B cell (primary cell): Measurements from ENCODE around the gene ADGRL4. TPM values are rescaled to one million over a fixed set of nuclear protein-coding genes. Genes with fewer than 3 reads are reported as not detected.

ENCODE experiments used
- ATAC-seq: fragments of 200-7000 bp; cut with Tn5 transposase; one replicate; pipeline ENCODE4 v1.10.0; 2021; ENCODE audit warnings: low read depth, mild to moderate bottlenecking, moderate number of reproducible peaks, moderate library complexity
- CTCF ChIA-PET: fragments of 350-600 bp; sonication (Branson Sonifier 250); formaldehyde crosslinking; loops from one replicate; lab custom pipeline; 2021; ENCODE audit warnings: antibody characterized with exemption, inconsistent platforms; lab: Charles Lee
- POLR2A ChIA-PET: fragments of 350-600 bp; sonication (Branson Sonifier 250); formaldehyde crosslinking; loops from one replicate; lab custom pipeline; 2021; ENCODE audit warnings: antibody characterized with exemption; lab: Charles Lee
- DNase-seq: peaks from one replicate; pipeline ENCODE4 v3.0.0; 2013
- H2AFZ ChIP-seq: 2 replicates; pipeline ENCODE4 v1.6.1; 2012; ENCODE audit warnings: mild to moderate bottlenecking, low read depth, low read length; ENCODE audit not compliant: insufficient read depth, poor library complexity, severe bottlenecking
- H3K27ac ChIP-seq, 2 donors: 1 replicate in 1 of 2; 2 replicates in 1 of 2; pipeline ENCODE4 v1.5.1; 2012 to 2013; ENCODE audit warnings: low read length in 2 of 2, mild to moderate bottlenecking in 2 of 2, moderate library complexity in 1 of 2
- H3K27me3 ChIP-seq, 4 experiments: fragments of 200-600 bp in 1 of 4; sonication (generic) in 1 of 4; replicated peaks in 1 of 4; 1 replicate in 2 of 4; 2 replicates in 2 of 4; pipeline versions ENCODE4 v1.6.1 to v1.7.0; 2013 to 2016; ENCODE audit warnings: low read length in 3 of 4, mild to moderate bottlenecking in 2 of 4, mixed read lengths in 1 of 4, moderate library complexity in 1 of 4; ENCODE audit not compliant: insufficient read depth in 4 of 4, control insufficient read depth in 3 of 4; ENCODE audit errors: control extremely low read depth in 1 of 4
- H3K36me3 ChIP-seq, 2 experiments: replicated peaks in 1 of 2; 1 replicate in 1 of 2; 2 replicates in 1 of 2; pipeline versions ENCODE4 v1.6.1 to v1.7.1; 2013; ENCODE audit warnings: low read length in 1 of 2; ENCODE audit not compliant: insufficient read depth in 2 of 2, control insufficient read depth in 1 of 2; ENCODE audit errors: control extremely low read depth in 1 of 2, extremely low read depth in 1 of 2
- H3K4me1 ChIP-seq, 2 donors: fragments of 200-600 bp in 1 of 2; sonication (generic) in 1 of 2; 1 replicate in 1 of 2; 2 replicates in 1 of 2; pipeline versions ENCODE4 v1.5.1 to v1.6.1; 2013 to 2017; ENCODE audit warnings: low read length in 2 of 2; ENCODE audit not compliant: control insufficient read depth in 2 of 2, insufficient read depth in 2 of 2
- H3K4me2 ChIP-seq: replicated peaks from 2 replicates; pipeline ENCODE3; 2012; ENCODE audit warnings: mild to moderate bottlenecking, low read depth, low read length; ENCODE audit not compliant: poor library complexity, severe bottlenecking
- H3K4me3 ChIP-seq, 5 experiments: fragments of 200-600 bp in 1 of 5; sonication (generic) in 1 of 5; 1 replicate in 3 of 5; 2 replicates in 2 of 5; pipeline versions ENCODE4 v1.5.1 to v1.7.0; 2011 to 2016; ENCODE audit warnings: low read length in 4 of 5, mild to moderate bottlenecking in 4 of 5, low read depth in 2 of 5, control low read depth in 1 of 5, moderate library complexity in 1 of 5; ENCODE audit not compliant: insufficient read depth in 1 of 5; ENCODE audit errors: control extremely low read depth in 1 of 5, extremely low read depth in 1 of 5
- H3K79me2 ChIP-seq: fragments of 200-600 bp; sonication (generic); one replicate; pipeline ENCODE4 v1.6.0; 2016; ENCODE audit warnings: low read length; ENCODE audit not compliant: control insufficient read depth, insufficient read depth
- H3K9ac ChIP-seq: fragments of 200-600 bp; sonication (generic); 2 replicates; pipeline ENCODE4 v1.6.1; 2017; ENCODE audit warnings: mild to moderate bottlenecking, low read length, moderate library complexity
- H3K9me3 ChIP-seq, 3 donors: one replicate each; pipeline versions ENCODE4 v1.6.1 to v1.7.1; 2013; ENCODE audit warnings: low read length in 2 of 3; ENCODE audit not compliant: control insufficient read depth in 2 of 3, insufficient read depth in 1 of 3; ENCODE audit errors: control extremely low read depth in 1 of 3
- H4K20me1 ChIP-seq: 2 replicates; pipeline ENCODE4 v1.6.0; 2012; ENCODE audit warnings: mild to moderate bottlenecking, low read length; ENCODE audit not compliant: insufficient read depth, control insufficient read depth, poor library complexity, severe bottlenecking
- H3K27ac Mint-ChIP-seq: one replicate; pipeline ENCODE4 v1.8.0; 2021; ENCODE audit warnings: mixed read lengths
- H3K27me3 Mint-ChIP-seq: one replicate; pipeline ENCODE4 v1.8.0; 2021; ENCODE audit warnings: mixed read lengths
- H3K4me1 Mint-ChIP-seq: one replicate; pipeline ENCODE4 v1.8.0; 2021; ENCODE audit warnings: mixed read lengths
- H3K4me3 Mint-ChIP-seq: one replicate; pipeline ENCODE4 v1.8.0; 2021; ENCODE audit warnings: mixed read lengths
- H3K9me3 Mint-ChIP-seq: one replicate; pipeline ENCODE4 v1.8.0; 2022; ENCODE audit warnings: mixed read lengths; ENCODE audit not compliant: insufficient read depth
- EZH2 ChIP-seq: IDR thresholded peaks from 2 replicates; pipeline ENCODE4 v1.6.1; 2012; ENCODE audit warnings: borderline replicate concordance, low read depth, mild to moderate bottlenecking, moderate library complexity, low read length; ENCODE audit not compliant: insufficient read depth, poor library complexity, severe bottlenecking
- WGBS: methylation state at CpG from one replicate; pipeline ENCODE4 v1.1.5; 2013; ENCODE audit warnings: missing lambda C conversion rate; ENCODE audit not compliant: insufficient coverage; 5-methylcytosine and 5-hydroxymethylcytosine counted together
- intact Hi-C: fragments of 100-400 bp; cut with micrococcal nuclease; formaldehyde crosslinking; loops from one replicate; pipeline ENCODE4 v1.10.0; 2022
- polyA plus RNA-seq: library from polyadenylated mRNA; depleted of rRNA; stranded (reverse); fragments of >200 nt; gene quantifications from 2 replicates; pipeline ENCODE4 v1.2.3, GENCODE V29; 2012
- total RNA-seq, 2 donors: library from RNA; stranded (reverse); fragments of 120-200 nt in 1 of 2; gene quantifications; 1 replicate in 1 of 2; 2 replicates in 1 of 2; pipeline versions ENCODE4 v1.2.3 to v1.2.4, GENCODE V29; 2013 to 2022
- TF ChIP-seq, protein P1 (sequence below): fragments of 200-600 bp; IDR thresholded peaks from one replicate; pipeline ENCODE4 v1.8.0; 2022; ENCODE audit warnings: antibody characterized with exemption, mild to moderate bottlenecking

ADGRL4 gene
- total and polyA plus RNA-seq, 2 donors (not counting 1 experiment from before 2014, with no cell fraction given) = not detected

- H3K4me1 ChIP-seq = no peaks in the 10 kb centered on the region
- POLR2A ChIA-PET = no interaction called here
- intact Hi-C loops = no loop called here
These were observed 92.6 kb downstream of the ADGRL4 start for GRCh38 chr1:78913950-78914349.

DNA sequence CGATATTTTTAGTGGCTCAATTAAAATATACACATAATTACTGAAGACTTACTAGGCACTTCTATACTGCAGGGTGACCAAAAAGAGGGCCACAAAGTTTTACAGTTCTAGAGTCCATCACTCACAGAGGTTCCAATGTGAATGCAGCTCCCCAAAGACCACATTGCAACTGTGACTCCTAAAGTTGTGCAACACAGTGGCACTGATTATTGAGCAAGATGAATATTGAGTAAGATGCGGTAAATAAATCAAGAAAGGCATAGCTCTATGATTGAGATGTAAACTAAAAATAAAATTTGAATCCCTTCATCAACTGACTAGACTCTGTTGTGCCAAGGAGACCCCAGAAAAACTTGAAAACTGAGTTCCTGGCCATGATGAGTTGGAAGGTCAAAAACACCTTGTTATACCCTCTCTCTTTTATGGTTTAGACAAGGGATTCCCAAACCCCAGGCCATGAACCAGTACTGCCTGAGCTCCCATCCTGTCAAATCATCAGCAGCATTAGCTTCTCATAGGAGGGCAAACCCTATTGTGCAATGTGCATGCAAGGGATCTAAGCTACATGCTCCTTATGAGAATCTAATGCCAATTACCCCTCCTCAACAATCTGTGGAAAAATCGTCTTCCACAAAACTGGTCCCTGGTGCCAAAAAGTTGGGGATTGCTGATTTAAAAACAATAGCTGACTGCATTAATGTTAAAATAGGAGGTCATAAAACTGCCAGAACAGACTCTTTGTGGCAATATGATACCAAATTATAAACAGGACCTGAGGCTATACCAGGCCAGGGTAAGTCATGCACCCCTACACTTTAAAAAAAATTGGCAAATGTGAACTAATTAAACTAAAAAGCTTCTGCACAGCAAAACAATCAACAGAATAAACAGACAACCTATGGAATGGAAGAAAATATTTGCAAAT, 94.3 kb downstream of the ADGRL4 start:
- H3K4me3 ChIP-seq = no peak overlapping the region
- ChIA-PET POLR2A (no interaction called here), CTCF (no interaction called here)
- intact Hi-C loops = no loop called here
- Mint-ChIP-seq H3K4me1 (no peaks in the 10 kb centered on the region), H3K4me3 (no peak overlapping the region), H3K27ac (no peak overlapping the region), H3K9me3 (no peaks in the 10 kb centered on the region), H3K27me3 (no peaks in the 10 kb centered on the region)
- no peaks in the 10 kb centered on the region for H3K36me3 ChIP-seq
- H4K20me1 ChIP-seq = no peaks in the 10 kb centered on the region
- H3K9ac ChIP-seq = no peak overlapping the region
- H3K9me3 ChIP-seq = no peaks in the 10 kb centered on the region
- TF ChIP-seq, protein P1, sequence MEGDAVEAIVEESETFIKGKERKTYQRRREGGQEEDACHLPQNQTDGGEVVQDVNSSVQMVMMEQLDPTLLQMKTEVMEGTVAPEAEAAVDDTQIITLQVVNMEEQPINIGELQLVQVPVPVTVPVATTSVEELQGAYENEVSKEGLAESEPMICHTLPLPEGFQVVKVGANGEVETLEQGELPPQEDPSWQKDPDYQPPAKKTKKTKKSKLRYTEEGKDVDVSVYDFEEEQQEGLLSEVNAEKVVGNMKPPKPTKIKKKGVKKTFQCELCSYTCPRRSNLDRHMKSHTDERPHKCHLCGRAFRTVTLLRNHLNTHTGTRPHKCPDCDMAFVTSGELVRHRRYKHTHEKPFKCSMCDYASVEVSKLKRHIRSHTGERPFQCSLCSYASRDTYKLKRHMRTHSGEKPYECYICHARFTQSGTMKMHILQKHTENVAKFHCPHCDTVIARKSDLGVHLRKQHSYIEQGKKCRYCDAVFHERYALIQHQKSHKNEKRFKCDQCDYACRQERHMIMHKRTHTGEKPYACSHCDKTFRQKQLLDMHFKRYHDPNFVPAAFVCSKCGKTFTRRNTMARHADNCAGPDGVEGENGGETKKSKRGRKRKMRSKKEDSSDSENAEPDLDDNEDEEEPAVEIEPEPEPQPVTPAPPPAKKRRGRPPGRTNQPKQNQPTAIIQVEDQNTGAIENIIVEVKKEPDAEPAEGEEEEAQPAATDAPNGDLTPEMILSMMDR = no peak
- no peak for TF ChIP-seq EZH2
- no peaks in the 10 kb centered on the region for H3K4me1 ChIP-seq
- no peaks in the 10 kb centered on the region for H3K27me3 ChIP-seq
- no peak overlapping the region for H3K4me2 ChIP-seq
- no peak for DNase-seq
- H3K27ac ChIP-seq = no peak overlapping the region
- ATAC-seq = no peak
- H3K79me2 ChIP-seq = no peaks in the 10 kb centered on the region
- no peak overlapping the region for H2AFZ ChIP-seq
- WGBS = 57% methylated on average over 1 of the region's 3 CpGs

More at GRCh38 chr1:78913950-78914349, 92.6 kb downstream of the ADGRL4 start:
- Histone ChIP-seq H3K9me3 (no peaks in the 10 kb centered on the region), H3K4me2 (no peak overlapping the region), H3K36me3 (no peaks in the 10 kb centered on the region), H2AFZ (no peak overlapping the region), H3K27me3 (no peaks in the 10 kb centered on the region), H3K4me3 (no peak overlapping the region), H4K20me1 (no peaks in the 10 kb centered on the region), H3K79me2 (no peaks in the 10 kb centered on the region), H3K27ac (no peak overlapping the region), H3K9ac (no peak overlapping the region)
- WGBS = 100% methylated on average over 1 of the region's 2 CpGs
- CTCF ChIA-PET = no interaction called here
- ATAC-seq (no peak), DNase-seq (no peak)
- TF ChIP-seq, protein P1 = no peak
- no peak overlapping the region for H3K4me3 Mint-ChIP-seq
- no peaks in the 10 kb centered on the region for H3K4me1 Mint-ChIP-seq
- H3K27me3 Mint-ChIP-seq = no peaks in the 10 kb centered on the region
- no peak overlapping the region for H3K27ac Mint-ChIP-seq
- no peaks in the 10 kb centered on the region for H3K9me3 Mint-ChIP-seq
